Measurements from ENCODE around the gene SCAF11. TPM values are rescaled to one million over a fixed set of nuclear protein-coding genes. Genes with fewer than 3 reads are reported as not detected.

Gene SCAF11
- total RNA-seq, 1 donor from 2014 or later: 63.4 TPM

GRCh38 chr12:45912774-45913173, 77.6 kb downstream of the SCAF11 start:
- no peak overlapping the region for H3K27ac Mint-ChIP-seq (ENCODE audit: unreplicated experiment)
- H3K36me3 Mint-ChIP-seq (ENCODE audit: unreplicated experiment): no peaks in the 10 kb centered on the region
- peaks cover 2% of the 10 kb centered on the region for H3K4me1 Mint-ChIP-seq (ENCODE audit: low read depth, unreplicated experiment)
- no peaks in the 10 kb centered on the region for H3K27me3 Mint-ChIP-seq (ENCODE audit: unreplicated experiment)
- TF ChIP-seq, protein P1, sequence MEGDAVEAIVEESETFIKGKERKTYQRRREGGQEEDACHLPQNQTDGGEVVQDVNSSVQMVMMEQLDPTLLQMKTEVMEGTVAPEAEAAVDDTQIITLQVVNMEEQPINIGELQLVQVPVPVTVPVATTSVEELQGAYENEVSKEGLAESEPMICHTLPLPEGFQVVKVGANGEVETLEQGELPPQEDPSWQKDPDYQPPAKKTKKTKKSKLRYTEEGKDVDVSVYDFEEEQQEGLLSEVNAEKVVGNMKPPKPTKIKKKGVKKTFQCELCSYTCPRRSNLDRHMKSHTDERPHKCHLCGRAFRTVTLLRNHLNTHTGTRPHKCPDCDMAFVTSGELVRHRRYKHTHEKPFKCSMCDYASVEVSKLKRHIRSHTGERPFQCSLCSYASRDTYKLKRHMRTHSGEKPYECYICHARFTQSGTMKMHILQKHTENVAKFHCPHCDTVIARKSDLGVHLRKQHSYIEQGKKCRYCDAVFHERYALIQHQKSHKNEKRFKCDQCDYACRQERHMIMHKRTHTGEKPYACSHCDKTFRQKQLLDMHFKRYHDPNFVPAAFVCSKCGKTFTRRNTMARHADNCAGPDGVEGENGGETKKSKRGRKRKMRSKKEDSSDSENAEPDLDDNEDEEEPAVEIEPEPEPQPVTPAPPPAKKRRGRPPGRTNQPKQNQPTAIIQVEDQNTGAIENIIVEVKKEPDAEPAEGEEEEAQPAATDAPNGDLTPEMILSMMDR (IDR thresholded peaks at IDR 0.05; ENCODE audit: partially characterized antibody, unreplicated experiment): no peak
- DNase-seq: no peak
- H3K9me3 Mint-ChIP-seq (ENCODE audit: unreplicated experiment): no peaks in the 10 kb centered on the region
- H3K4me3 Mint-ChIP-seq (ENCODE audit: unreplicated experiment): no peak overlapping the region

DNA sequence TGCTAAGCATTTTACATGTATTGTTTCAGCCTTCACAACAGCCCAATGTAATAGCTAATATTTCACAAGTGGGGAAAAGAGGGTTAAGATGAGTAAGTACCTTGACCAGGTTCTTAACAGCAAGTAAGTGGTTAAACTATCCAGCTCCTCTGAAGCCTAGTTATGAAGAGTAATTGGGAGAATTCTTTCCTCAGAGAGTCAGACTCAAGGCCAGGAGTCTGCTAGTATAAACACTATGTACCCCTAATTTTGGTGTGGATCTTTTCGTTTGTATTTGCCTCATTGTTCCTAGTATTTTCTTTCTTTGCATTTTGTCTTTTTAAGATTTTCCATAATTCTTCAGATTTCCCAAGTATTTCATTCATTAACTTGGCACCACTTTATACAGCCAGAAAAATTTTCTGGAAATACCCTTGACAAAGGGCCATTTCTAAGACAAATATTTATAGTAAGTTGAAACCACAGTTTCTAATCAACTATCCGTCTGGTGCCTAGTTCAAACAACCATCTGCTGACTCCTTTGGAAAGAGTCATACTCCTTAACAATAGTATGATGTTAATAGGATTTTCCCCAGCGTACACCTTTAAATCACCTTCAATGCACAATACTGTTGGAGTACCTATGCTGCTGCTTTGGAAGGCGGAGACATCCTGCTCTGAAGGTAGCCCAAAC, 81.2 kb downstream of the SCAF11 start:
- no peak overlapping the region for H3K27ac Mint-ChIP-seq (ENCODE audit: unreplicated experiment)
- H3K9me3 Mint-ChIP-seq (ENCODE audit: unreplicated experiment): no peaks in the 10 kb centered on the region

GRCh38 chr12:45907955-45908354, 82.4 kb downstream of the SCAF11 start:
- Mint-ChIP-seq H3K27ac (ENCODE audit: unreplicated experiment) (no peak overlapping the region), H3K36me3 (ENCODE audit: unreplicated experiment) (no peaks in the 10 kb centered on the region), H3K9me3 (ENCODE audit: unreplicated experiment) (no peaks in the 10 kb centered on the region), H3K27me3 (ENCODE audit: unreplicated experiment) (no peaks in the 10 kb centered on the region), H3K4me3 (ENCODE audit: unreplicated experiment) (no peak overlapping the region), H3K4me1 (ENCODE audit: low read depth, unreplicated experiment) (no peaks in the 10 kb centered on the region)
- TF ChIP-seq, protein P1 (IDR thresholded peaks at IDR 0.05; ENCODE audit: partially characterized antibody, unreplicated experiment): no peak
- DNase-seq: no peak

More for the DNA sequence above, 81.2 kb downstream of the SCAF11 start:
- no peaks in the 10 kb centered on the region for H3K27me3 Mint-ChIP-seq (ENCODE audit: unreplicated experiment)
- H3K4me3 Mint-ChIP-seq (ENCODE audit: unreplicated experiment): no peak overlapping the region
- TF ChIP-seq, protein P1 (IDR thresholded peaks at IDR 0.05; ENCODE audit: partially characterized antibody, unreplicated experiment): no peak
- DNase-seq: no peak
- peaks cover 2% of the 10 kb centered on the region for H3K4me1 Mint-ChIP-seq (ENCODE audit: low read depth, unreplicated experiment)
- H3K36me3 Mint-ChIP-seq (ENCODE audit: unreplicated experiment): no peaks in the 10 kb centered on the region

DNA sequence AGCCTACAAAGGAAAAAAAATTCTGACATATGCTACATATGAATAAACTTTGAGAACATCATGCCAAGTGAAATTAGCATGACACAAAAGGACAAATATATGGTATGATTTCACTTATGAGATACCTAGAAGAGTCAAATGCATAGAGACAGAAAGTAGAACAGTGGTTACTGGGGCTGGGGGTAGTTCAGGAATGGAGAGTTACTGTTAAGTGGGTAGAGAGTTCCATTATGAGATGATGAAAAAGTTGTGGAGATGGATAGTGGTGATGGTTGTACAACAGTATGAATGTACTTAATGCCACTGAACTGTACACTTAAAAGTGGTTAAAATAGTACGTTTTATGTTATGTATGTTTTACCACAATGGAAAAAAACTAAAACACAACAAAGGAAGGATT, 92.3 kb downstream of the SCAF11 start:
- TF ChIP-seq, protein P1 (IDR thresholded peaks at IDR 0.05; ENCODE audit: partially characterized antibody, unreplicated experiment): no peak
- no peak for DNase-seq
- Mint-ChIP-seq H3K27me3 (ENCODE audit: unreplicated experiment) (no peaks in the 10 kb centered on the region), H3K4me3 (ENCODE audit: unreplicated experiment) (no peak overlapping the region), H3K36me3 (ENCODE audit: unreplicated experiment) (peaks cover 4% of the 10 kb centered on the region), H3K9me3 (ENCODE audit: unreplicated experiment) (no peaks in the 10 kb centered on the region), H3K4me1 (ENCODE audit: low read depth, unreplicated experiment) (no peaks in the 10 kb centered on the region), H3K27ac (ENCODE audit: unreplicated experiment) (no peak overlapping the region)

GRCh38 chr12:45895961-45896360, 94.4 kb downstream of the SCAF11 start:
- H3K27ac Mint-ChIP-seq (ENCODE audit: unreplicated experiment): no peak overlapping the region

More at GRCh38 chr12:45895961-45896360, 94.4 kb downstream of the SCAF11 start:
- no peaks in the 10 kb centered on the region for H3K9me3 Mint-ChIP-seq (ENCODE audit: unreplicated experiment)
- peaks cover 4% of the 10 kb centered on the region for H3K36me3 Mint-ChIP-seq (ENCODE audit: unreplicated experiment)
- no peaks in the 10 kb centered on the region for H3K4me1 Mint-ChIP-seq (ENCODE audit: low read depth, unreplicated experiment)
- no peak for DNase-seq
- H3K27me3 Mint-ChIP-seq (ENCODE audit: unreplicated experiment): no peaks in the 10 kb centered on the region
- TF ChIP-seq, protein P1 (IDR thresholded peaks at IDR 0.05; ENCODE audit: partially characterized antibody, unreplicated experiment): no peak
- no peak overlapping the region for H3K4me3 Mint-ChIP-seq (ENCODE audit: unreplicated experiment)

Measured in glutamatergic neuron (in vitro differentiated cells).